HG03575 (cell line): ENCODE data around the gene CACNA2D4.

Experiments used
- ATAC-seq: cut with Tn5 transposase; IDR thresholded peaks from one replicate; pipeline ENCODE4 v1.9.1; 2021; ENCODE audit not compliant: unreplicated experiment, insufficient number of reproducible peaks, low FRiP score; ENCODE audit errors: extremely low read depth

CACNA2D4 gene

DNA sequence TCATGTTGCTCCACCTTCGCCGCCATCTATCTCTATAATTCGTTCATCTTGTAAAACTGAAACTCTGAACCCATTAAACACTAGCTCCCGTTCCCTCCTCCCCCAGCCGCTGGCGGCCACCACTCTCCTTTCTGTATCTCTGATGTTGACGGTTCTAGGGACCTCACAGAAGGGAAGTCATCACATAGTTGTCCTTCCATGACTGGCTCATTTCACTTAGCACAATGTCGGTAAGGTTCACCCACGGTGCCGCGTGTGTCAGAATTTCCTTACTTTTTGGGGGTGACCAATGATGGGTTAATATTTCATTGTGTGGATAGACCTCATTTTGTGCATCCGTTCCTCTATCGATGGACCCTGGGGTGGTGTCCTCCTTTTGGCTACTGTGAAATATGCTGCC, 2.0 kb upstream of the CACNA2D4 start:
- ATAC-seq: no peak

DNA sequence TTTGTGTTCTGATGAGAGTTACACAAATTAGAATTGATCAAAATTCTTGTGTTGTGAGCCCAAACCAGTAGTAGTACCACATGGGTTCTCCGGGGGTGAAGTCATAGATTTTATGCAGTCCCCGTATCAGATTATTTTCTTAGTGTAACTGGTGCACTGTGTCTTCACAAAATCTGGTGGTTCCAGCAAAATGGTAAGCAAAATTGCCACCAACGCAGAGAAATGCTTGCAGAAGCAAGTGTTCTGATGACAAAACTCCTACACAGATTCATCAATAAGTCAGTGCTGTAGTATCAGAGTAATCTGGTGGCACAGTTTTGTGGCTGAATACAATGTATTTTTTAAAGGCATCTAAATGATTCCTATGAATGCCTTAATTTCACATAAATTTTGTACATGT, 1.3 kb upstream of the CACNA2D4 start:
- ATAC-seq: no peak

DNA sequence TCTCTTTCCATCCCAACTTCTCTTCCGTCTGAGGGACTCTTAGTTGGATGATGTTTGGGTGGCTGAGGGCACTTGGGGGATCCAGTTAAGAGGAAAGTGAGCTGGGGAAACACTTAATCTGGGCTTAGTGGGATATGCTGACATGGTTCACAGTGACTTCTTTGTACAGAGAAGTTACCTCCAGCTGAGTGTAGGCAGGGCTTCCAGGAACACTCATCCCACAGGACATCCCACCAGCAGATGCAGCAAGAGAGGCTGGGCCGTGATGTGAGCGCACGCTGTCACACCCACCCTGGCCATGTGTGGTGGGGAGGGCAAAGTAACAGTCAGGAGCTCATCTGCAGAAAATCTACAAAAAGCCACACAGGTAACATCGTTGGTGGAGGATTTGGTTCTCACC, 832 bp upstream of the CACNA2D4 start:
- no peak for ATAC-seq

DNA sequence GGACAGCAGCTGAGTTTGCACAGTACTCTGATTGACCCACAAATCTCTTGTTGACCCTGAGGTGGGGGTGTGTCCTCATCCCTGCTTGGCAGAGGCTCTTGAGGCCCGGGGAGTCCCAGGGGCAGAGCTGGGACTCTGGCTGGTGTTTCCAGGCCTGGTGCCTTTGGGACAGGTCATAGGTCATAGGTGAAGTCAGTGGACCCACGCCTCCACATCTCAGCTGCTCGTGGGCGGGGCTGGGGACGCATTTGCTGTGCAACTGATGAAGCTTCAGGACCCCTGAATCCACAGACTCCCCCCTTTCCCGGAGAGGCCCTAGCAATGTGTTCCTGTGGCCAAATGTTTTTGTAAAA, 408 bp upstream of the CACNA2D4 start:
- ATAC-seq: no peak

DNA sequence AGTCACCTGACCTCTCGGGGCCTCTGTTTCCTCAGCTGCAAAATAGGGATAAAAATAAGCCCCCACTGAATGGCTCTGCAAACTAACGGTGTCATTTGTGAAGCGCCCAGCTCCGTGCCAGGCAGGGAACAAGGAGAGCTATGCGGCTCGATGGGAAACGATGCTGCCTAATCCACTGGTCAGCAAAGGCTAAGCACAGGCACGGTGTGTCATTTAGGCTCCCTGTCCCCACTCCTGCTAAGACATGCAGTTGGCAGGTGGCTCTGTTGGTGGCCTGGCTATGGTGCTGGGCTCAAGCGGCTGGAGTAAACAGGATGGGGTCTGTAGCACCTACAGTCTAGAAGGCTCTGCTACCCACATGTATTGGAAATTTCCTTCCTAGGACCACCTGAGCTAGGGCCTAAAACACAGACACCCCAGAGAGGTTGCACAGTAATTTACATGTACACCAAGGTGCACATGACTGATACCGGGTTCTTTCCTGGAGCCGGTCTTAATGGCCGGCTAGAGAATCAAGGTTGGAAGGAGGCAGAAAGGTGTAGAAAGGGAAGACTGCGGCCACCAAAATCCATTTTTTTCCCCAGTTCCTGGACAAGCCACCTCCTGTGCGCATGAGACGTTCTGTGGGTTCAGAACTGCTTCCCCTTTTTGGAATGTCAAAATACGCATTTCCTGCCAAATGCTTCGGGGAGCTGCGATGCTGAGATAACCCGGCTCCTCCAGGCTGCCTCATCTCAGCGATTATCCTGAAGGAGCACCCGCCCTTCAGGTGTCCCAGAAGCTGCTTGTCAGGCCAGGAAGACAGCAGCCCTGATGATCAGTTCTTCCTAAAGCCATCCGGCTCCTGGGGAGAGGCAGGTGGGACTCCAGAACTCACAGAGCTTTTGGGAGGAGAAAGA, 1.0 kb downstream of the CACNA2D4 start:
- no peak for ATAC-seq

DNA sequence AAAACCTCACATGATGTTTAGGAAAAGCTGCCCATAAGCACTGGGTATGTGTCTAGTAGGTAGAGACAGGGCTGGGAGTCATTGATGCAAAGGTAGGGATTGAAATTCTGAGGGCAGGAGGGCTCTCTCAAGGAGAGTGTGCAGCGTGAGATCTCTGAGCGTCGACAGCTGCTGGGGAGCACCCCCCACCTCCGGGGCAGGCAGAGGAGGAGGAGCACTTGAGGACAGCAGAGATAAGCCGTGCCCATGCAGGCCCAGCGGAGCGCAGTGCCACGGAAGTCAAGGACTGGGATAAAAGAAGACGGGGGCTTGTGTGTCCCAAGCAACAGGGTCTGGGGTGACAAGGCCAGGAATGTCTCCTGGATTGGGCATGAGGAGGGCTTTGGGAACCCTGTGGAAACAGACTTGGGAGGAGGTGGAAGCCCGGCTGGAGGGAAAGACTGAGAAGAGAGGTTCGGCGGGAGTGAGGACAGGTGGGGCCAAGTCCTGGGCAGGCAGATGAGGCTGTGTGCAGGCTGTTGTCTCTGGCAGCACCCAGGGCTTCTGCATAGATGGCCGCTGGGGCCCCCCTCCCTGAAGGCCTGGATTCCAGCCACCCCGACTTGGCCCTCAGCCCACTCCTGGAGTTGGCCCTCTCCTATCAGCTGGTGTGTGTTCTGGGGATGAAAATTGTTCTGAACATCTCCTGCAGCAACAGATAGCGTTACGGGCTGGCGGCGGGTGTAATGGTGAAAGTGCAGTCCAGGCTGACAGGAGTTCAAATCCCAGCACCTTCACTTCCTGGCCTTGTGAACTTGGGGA, 1.9 kb downstream of the CACNA2D4 start:
- no peak for ATAC-seq

DNA sequence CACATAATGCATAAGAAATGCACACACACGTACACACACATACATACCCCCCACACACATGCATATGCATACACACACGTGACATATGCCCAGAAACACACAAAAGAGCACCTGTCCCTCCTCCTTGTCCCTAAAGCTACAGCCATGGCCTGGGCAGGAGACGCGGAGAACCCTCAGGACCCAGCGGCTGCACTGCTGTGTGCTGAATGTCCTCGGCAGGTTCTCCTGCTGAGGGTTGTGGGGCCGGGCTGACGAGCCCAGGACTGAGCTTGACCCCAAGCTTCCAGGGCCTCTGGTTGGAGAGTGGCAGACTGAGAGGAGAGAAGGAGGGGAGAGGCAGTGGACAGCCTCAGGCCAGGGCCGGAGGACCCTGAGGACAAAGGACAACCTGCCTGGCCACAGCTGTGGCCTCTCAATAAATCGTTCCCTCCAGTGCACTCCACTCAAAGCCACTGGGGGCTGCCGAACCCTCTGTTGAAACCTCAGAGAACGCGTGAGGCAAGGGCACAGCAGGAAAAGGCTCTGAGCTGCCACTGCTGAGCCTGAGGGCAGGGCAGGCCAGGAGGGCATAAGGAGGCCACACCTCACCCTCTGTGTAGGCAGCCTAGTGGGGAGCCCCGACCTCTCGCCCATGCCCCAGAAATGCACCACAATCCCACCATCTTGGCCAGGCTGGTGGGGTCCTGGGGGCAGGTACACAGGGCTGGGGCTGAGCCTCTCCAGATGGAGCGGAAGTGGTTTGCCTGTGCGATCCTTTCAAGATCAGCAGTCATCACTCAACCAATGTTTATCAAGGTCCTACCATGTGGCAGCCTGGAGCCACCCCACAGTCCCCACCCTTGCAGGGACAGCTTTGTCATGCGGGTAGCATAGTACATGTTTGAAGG, 3.1 kb downstream of the CACNA2D4 start:
- no peak for ATAC-seq

DNA sequence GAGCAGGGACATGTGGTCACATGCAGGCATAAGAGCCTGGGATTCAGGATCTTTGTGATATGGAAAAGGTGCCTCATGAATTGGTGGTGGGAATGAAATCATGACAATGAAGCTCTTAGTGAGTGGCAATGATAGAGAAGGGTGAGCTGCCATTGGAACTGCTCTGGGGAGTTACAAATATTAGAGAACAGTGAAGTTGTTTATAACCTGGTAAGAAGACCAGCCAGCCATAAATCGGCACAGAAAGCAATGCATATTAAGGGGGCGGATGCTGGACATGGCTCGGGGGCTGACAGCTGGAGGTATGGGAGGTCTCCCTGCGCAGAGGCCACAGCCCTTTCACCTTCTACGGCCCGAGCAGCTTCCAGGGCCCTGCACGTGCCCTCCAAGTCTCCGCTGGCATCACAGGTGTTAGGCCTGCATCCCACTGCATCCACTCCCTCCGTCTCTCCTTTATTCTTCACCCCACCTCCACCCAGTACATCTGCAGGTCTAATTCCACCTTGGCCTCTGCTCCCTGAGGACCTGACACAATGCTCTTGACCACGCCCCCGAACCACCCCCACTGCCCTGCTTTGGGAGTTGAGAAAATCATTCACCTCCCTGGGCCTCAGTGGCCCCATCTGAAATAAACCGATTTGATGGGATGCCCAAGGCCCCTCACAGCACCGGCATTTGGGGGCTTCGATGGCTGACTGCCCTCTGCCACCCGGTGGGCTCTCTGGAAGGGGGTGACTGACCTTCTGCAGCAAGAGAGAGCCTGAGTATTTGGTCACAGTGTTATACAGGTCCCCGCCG, 4.1 kb downstream of the CACNA2D4 start:
- no peak for ATAC-seq

DNA sequence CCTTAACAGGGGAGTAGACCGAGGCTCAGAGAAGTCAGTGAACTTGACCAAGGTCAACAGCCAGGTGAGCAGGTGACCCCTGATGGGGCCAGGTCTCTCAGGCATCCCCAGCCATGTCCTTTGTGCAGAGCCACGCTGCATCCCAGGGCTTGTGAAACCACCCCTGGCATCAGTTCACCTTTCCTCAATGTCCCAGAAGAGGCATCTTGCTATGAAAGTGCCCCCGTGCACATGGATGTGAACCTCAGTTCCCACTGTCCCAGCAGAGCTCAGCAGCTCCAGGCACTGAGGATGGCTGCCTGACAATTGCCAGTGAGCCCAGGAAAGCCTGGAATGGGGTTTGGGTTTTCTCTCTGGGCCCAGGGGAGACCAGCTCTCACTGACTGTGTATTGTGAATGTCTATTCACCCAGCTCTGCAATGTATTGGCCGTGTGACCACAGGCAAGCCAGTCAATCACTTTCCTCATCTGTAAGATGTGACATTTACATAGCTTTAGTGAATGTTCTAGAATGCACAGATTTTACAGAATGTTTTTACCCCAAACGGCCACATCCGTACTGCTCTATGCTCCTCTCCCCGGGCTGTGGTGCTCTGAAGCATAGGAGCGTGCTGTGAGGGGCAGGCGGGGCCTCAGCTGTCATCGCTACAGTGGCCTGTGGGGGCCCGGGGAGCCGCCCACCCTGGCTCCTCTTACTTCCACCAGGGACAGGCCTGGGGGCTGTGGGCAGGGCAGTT, 4.9 kb downstream of the CACNA2D4 start:
- ATAC-seq: no peak

DNA sequence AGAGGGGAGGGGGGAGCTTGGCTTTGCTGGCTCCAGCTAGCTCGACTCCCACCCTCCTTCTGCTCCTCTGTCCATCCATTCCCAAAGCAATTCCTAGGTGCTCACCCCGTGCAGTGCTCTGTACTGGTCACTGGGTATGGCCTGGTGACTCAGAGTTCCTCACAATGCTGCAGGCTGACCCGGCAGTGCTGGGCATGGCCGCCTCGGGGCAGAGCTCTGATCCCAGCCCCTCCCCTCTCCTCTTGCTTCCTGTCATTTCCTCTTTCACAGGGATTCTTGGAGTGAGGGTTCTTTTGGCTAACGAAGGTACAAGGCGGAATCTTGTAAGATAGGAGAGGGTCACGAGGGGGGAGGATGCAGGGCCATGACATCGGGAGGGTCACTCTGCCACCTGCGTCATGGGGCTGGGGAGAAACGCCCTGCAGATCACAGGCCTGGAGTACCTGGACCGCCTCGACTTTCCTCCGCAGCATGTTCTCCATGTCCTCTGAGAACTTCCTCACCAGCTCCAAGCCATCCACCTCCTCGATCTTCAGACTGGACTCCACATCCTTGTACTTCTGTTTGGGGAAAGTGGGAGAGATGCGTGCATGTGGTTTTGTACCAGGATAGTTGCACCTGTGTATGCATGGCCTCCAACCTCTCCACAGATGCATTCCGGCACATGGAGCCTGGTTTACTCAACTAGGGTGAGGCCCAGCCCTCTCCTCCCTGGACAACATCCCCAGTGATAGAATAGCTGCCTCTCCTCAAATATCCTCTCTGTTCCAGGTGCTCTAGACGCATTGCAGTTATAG, 5.7 kb downstream of the CACNA2D4 start:
- ATAC-seq: no peak

DNA sequence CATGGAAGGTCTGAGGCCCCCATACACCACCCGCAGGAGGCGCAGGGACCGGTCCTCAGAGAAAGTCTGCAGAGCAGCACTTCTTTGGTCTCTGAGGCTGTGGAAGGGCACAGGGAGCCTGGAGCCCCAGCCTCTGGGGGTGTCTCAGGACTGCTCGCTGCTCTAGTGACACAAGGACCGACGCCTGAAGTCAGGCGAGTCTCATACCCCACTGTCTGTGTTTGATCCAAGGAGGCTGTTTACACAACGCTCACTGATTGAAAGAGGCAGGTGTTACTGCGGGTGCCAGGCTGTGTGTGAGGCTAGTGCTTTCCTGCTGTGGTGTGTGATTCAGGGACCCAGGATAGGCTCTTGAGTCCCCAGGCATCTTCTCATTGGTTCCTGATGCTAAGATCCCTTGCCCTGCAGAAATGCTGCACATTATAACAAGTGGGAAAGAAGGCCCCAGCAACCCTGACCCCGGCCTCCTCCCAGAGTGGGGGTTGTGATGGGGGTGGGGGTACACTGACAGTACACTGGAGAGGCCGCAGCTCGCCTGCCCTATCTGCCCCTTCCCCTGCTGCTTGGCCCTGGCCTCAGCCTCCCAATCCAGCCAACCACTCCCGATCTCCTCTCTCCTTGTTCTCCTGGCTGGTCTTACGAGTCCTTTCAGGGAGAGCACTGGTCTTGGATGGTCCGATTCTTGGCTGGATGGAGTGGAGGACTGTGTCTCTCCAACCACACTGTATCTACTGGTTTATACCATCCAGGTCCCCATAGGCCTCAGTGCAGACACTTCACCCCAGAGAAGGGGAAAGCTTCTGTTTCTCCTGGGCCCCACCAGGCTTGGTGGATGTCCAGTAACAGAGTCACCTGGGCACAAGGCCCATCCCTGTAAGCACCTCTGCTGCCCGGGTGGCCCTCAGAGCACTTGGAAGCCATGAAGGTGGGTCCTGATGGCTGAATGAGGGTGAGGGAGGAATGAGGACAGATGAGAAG, 6.6 kb downstream of the CACNA2D4 start:
- ATAC-seq: no peak

DNA sequence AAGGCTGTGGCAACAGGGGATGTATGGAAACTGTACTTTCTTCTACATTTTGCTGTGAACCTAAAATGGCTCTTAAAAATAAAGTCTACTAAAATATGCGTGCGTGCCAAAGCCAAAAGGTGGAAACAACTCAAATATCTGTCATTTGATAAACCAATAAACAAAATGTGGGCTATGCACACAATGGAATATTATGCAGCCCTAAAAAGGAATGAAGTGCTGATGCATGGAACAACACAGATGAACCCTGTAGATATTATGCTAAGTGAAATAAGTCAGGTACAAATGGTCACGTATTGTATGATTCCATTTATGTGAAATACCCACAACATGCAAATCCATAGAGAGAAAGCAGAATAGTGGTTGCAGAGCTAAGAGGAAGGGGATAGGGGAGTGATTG, 8.0 kb downstream of the CACNA2D4 start:
- ATAC-seq: no peak

DNA sequence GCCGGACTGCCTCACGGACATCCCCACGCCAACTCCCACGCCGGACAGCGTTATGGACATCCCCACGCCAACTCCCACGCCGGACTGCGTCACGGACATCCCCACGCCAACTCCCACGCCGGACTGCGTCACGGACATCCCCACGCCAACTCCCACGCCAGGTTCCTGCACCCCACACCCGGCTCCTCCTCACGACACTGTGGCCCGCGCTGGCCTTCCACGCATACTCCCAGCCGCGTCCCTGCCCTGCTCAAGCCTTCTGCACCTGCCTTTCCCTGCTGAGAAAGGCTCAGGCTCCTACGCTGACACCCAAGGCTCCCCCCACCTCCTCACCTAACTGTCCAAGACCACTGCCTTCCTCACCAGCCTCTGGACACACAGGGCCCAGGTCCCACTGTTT, 9.7 kb downstream of the CACNA2D4 start:
- no peak for ATAC-seq

DNA sequence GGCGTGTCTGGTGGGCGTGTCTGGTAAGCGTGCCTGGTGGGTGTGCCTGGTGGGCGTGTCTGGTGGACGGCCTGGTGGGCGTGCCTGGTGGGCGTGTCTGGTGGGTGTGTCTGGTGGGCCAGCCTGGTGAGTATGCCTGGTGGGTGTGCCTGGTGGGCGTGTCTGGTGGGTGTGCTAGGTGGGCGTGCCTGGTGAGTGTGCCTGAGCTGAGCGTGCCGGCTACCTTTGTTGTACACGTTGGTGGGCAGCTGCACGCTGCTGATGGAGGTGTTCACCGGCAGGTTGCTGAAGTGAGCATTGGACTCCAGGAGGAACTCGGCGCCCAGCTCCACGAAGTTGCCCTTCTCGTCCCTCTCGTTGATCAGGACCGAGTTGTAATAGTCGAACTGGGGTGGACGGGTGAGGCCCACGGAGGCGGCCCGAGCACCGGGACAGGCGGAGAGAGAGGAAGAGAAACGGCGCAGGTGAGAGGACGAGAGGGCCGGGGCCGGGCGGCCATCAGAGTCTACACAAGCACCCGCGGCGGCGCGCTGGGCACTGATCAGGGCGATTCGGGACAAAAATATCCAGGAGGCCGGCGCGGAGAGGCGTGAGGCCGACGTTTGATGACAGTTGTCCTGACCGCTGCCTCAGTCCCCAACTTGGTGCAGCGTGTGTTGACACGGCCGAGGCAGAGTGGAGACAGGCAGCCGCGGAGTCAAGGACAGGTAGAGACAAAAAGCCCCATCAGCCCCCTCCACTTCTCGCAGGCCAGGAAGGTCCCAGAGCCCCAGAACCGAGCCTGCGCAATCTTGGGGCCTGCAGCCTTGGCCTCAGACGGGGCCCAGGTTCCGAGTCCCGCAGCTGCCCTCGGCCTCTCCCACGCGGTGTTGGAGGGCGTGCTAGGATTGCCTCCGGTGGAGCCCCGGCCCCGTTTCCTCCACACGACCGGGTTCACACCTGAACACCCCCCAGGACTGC, 10.5 kb downstream of the CACNA2D4 start:
- no peak for ATAC-seq

DNA sequence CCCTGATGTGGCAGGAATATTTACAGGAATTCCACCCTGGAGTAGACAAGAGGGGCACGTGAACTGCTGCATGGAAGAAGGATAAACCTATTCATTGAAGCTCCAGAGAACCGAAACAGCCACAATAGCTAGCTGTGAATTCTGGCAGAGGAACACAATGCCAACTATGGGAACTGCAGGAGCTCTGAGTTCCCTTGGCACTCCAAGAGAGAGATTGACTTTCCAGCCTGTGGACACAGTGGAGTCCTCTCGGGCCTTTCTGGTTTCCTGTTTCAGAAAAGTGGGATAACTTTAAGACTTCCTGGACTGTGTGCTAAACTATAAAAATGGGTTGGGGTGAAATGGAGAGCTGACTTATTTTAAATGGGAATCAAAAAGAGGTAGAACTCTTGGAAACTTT, 11.9 kb downstream of the CACNA2D4 start:
- no peak for ATAC-seq
